Thyroid gland (tissue), 4 donors: Measurements from ENCODE around the gene RAB3B. TPM values are rescaled to one million over a fixed set of nuclear protein-coding genes. Genes with fewer than 3 reads are reported as not detected.
A peak's percentile ranks its signal among the peaks of the same experiment; 100 is the strongest.

Experiments
- DNase-seq, 2 donors: peaks; one replicate each; pipeline ENCODE4 v3.0.0-alpha.2; 2019
- H3K27ac ChIP-seq, 3 donors: fragments of 200-600 bp; sonication (generic); 1 replicate in 2 of 3; 2 replicates in 1 of 3; pipeline ENCODE4 v1.5.1; 2016 to 2019; ENCODE audit warnings: mild to moderate bottlenecking in 1 of 3, moderate library complexity in 1 of 3
- H3K27me3 ChIP-seq: fragments of 200-600 bp; sonication (generic); one replicate; pipeline ENCODE4 v1.5.1; 2019
- H3K36me3 ChIP-seq, 2 donors: fragments of 200-600 bp; sonication (generic); one replicate each; pipeline ENCODE4 v1.5.1; 2016 to 2019
- H3K4me1 ChIP-seq, 2 donors: fragments of 200-600 bp; sonication (generic); one replicate each; pipeline ENCODE4 v1.5.1; 2017 to 2019
- H3K4me3 ChIP-seq, 3 donors: fragments of 200-600 bp; sonication (generic); replicated peaks in 1 of 3; 1 replicate in 2 of 3; 2 replicates in 1 of 3; pipeline ENCODE4 v1.5.1; 2016; ENCODE audit warnings: mild to moderate bottlenecking in 1 of 3
- H3K9me3 ChIP-seq: fragments of 200-600 bp; sonication (generic); one replicate; pipeline ENCODE4 v1.5.1; 2017
- CTCF ChIP-seq, 6 experiments: fragments of 200-600 bp in 3 of 6; fragments of 450-650 bp in 3 of 6; sonication (generic) in 3 of 6; IDR thresholded peaks; one replicate each; pipeline ENCODE4 v1.5.1; 2016 to 2019; ENCODE audit warnings: antibody characterized with exemption in 6 of 6, mild to moderate bottlenecking in 2 of 6, inconsistent platforms in 1 of 6, moderate library complexity in 1 of 6
- POLR2A ChIP-seq, 2 donors: fragments of 450-650 bp; IDR thresholded peaks; one replicate each; pipeline ENCODE4 v1.6.1; 2017; ENCODE audit warnings: antibody characterized with exemption in 2 of 2, mild to moderate bottlenecking in 2 of 2, moderate library complexity in 1 of 2
- WGBS, 2 donors: methylation state at CpG; one replicate each; pipeline ENCODE4 v1.1.5; 2017; 5-methylcytosine and 5-hydroxymethylcytosine counted together
- intact Hi-C: fragments of 100-400 bp; cut with DNase I; formaldehyde crosslinking; loops from one replicate; pipeline ENCODE4 v1.15.1; 2023
- total RNA-seq, 4 donors: library from RNA; depleted of rRNA; stranded (reverse); fragments of >200 nt; gene quantifications; one replicate each; pipeline ENCODE4 v1.2.3, GENCODE V29; 2016

The RAB3B gene
- under 1 TPM in 1 of 4 donors, not detected in 3; under 0.01 TPM for total RNA-seq

GRCh38 chr1:51990478-51990965 lies at the start of gene RAB3B:
Gene RAB3B (minus strand): TSS chr1:51990700. CDS start chr1:51977117, 13,583 bp downstream.
- DNase-seq: peak; percentile 55 to 61
- H3K4me3 ChIP-seq: peak within 1 kb of the TSS in 2 of 3 donors; percentile 25 to 30
- intact Hi-C loops: loop anchor here (10.0 kb wide), 1 partner anchor 96 kb away; no protein-coding TSS in a partner anchor
- WGBS, 2 donors: 0 to 3% methylated on average over 1 to 6 of the region's 46 CpGs
- H3K9me3 ChIP-seq: no peaks in the 10 kb centered on the region
- H3K27ac ChIP-seq: no peak within 1 kb of the TSS
- H3K36me3 ChIP-seq: no peaks in the 10 kb centered on the region
- TF ChIP-seq CTCF (IDR thresholded peaks at IDR 0.05): no peak
- no peak for TF ChIP-seq POLR2A (IDR thresholded peaks at IDR 0.05)
- peaks cover 18% of the 10 kb centered on the region for H3K27me3 ChIP-seq
- H3K4me1 ChIP-seq: no peaks in the 10 kb centered on the region

- TF ChIP-seq POLR2A (IDR thresholded peaks at IDR 0.05) (no peak), CTCF (IDR thresholded peaks at IDR 0.05) (no peak)
- intact Hi-C loops: no loop called here
- no peaks in the 10 kb centered on the region for H3K4me1 ChIP-seq
- H3K27ac ChIP-seq: no peak overlapping the region
- DNase-seq: no peak
- no peaks in the 10 kb centered on the region for H3K9me3 ChIP-seq
- peaks cover 0 to 2% of the 10 kb centered on the region in 2 donors for H3K36me3 ChIP-seq
- no peaks in the 10 kb centered on the region for H3K27me3 ChIP-seq
- H3K4me3 ChIP-seq: no peak overlapping the region
- WGBS, 2 donors: 95 to 100% methylated on average over 1 of the region's 1 CpG
Measured at GRCh38 chr1:52037909-52038308, 47.4 kb upstream of the RAB3B start.

GRCh38 chr1:52037402-52037814 lies 46.9 kb upstream of the RAB3B start:
- no peak for DNase-seq
- H3K4me3 ChIP-seq: no peak overlapping the region
- no peaks in the 10 kb centered on the region for H3K9me3 ChIP-seq
- no peaks in the 10 kb centered on the region for H3K27me3 ChIP-seq
- H3K4me1 ChIP-seq: peaks cover 3 to 4% of the 10 kb centered on the region in 2 donors
- WGBS, 2 donors: 78 to 81% methylated on average over 5 of the region's 5 CpGs
- H3K27ac ChIP-seq: no peak overlapping the region
- TF ChIP-seq CTCF (IDR thresholded peaks at IDR 0.05): no peak
- intact Hi-C loops: no loop called here
- peaks cover 0 to 2% of the 10 kb centered on the region in 2 donors for H3K36me3 ChIP-seq

- no peaks in the 10 kb centered on the region for H3K27me3 ChIP-seq
- H3K4me3 ChIP-seq: peak overlapping the region in 1 of 3 donors; percentile 77
- peak overlapping the region; percentile 4 to 63 (median 54) for H3K27ac ChIP-seq
- no peak for DNase-seq
- WGBS, 2 donors: 98 to 99% methylated on average over 2 of the region's 2 CpGs
- H3K4me1 ChIP-seq: peaks cover 9 to 14% of the 10 kb centered on the region in 2 donors
- no peaks in the 10 kb centered on the region for H3K9me3 ChIP-seq
- intact Hi-C loops: no loop called here
- no peaks in the 10 kb centered on the region for H3K36me3 ChIP-seq
- TF ChIP-seq CTCF (IDR thresholded peaks at IDR 0.05): no peak
- no peak for TF ChIP-seq POLR2A (IDR thresholded peaks at IDR 0.05)
Measured at GRCh38 chr1:52034050-52034384, 43.5 kb upstream of the RAB3B start.

- Histone ChIP-seq H3K27me3 (no peaks in the 10 kb centered on the region), H3K36me3 (no peaks in the 10 kb centered on the region), H3K4me3 (peak within 1 kb of the TSS; percentile 46 to 77 (median 64)), H3K27ac (peak within 1 kb of the TSS; percentile 4 to 63 (median 54)), H3K9me3 (no peaks in the 10 kb centered on the region), H3K4me1 (peaks cover 9 to 14% of the 10 kb centered on the region in 2 donors)
- peak; percentile 82 to 87 for DNase-seq
- WGBS, 2 donors: 5 to 13% methylated on average over 17 to 26 of the region's 78 CpGs
- TF ChIP-seq POLR2A (IDR thresholded peaks at IDR 0.05) (peak in 1 of 2 donors; percentile 65), CTCF (IDR thresholded peaks at IDR 0.05) (no peak)
- intact Hi-C loops: no loop called here
Measured at GRCh38 chr1:52033190-52034049, 42.9 kb upstream of the RAB3B start, which contains the start of gene KTI12. Gene KTI12 (minus strand): TSS chr1:52033810. CDS start chr1:52033761, 49 bp downstream.
